ENCODE measurements around the gene ROGDI. TPM values are rescaled to one million over a fixed set of nuclear protein-coding genes. Genes with fewer than 3 reads are reported as not detected.
A peak's percentile ranks its signal among the peaks of the same experiment; 100 is the strongest.

The ROGDI gene
- total and polyA plus RNA-seq, 9 of the 15 experiments (the other 6 are each of a cell fraction or from before 2014, with no cell fraction given) = 0.97 to 37.3 (median 16.5) TPM

GRCh38 chr16:4803898-4804762 is 1.7 kb upstream of the ROGDI start (continued):
- TF ChIP-seq E2F3 (CRISPR knock-in tag; IDR thresholded peaks at IDR 0.05) (no peak), ARNT (IDR thresholded peaks at IDR 0.05) (no peak), POLR2AphosphoS5 (IDR thresholded peaks at IDR 0.05; ENCODE audit: control insufficient read depth, insufficient read depth, low read depth, low read length) (peak; percentile 1; the same call in 1 of the 2 replicates), NR2F6 (CRISPR knock-in tag; IDR thresholded peaks at IDR 0.05) (no peak), PHTF2 (CRISPR knock-in tag; IDR thresholded peaks at IDR 0.05) (no peak), BRCA1 (IDR thresholded peaks at IDR 0.05) (no peak), BRCA1 (CRISPR knock-in tag; IDR thresholded peaks at IDR 0.05) (no peak), DACH1 (IDR thresholded peaks at IDR 0.05; ENCODE audit: partially characterized antibody) (no peak), TFAP4 (CRISPR knock-in tag; IDR thresholded peaks at IDR 0.05; ENCODE audit: borderline replicate concordance) (peak; percentile 45; the same call in 1 of the 2 replicates), KDM5B (IDR thresholded peaks at IDR 0.05; ENCODE audit: insufficient replicate concordance, low read depth, low read length) (no peak), ARHGAP35 (IDR thresholded peaks at IDR 0.05; ENCODE audit: partially characterized antibody) (no peak), ZNF12 (CRISPR knock-in tag; IDR thresholded peaks at IDR 0.05) (no peak), ZNF263 (CRISPR knock-in tag; IDR thresholded peaks at IDR 0.05; ENCODE audit: borderline replicate concordance) (peak; percentile 73), STAT5B (CRISPR knock-in tag; IDR thresholded peaks at IDR 0.05) (no peak), SMAD4 (CRISPR knock-in tag; conservative IDR thresholded peaks at IDR 0.05) (peak; percentile 64; the same call in 1 of the 2 replicates), ADNP (tag; IDR thresholded peaks at IDR 0.05) (no peak), UBTF (IDR thresholded peaks at IDR 0.05; ENCODE audit: borderline replicate concordance in 1 of 2, low read depth in 2 of 2, low read length in 2 of 2) (no peak), TBL1XR1 (IDR thresholded peaks at IDR 0.05; ENCODE audit: low read length in 2 of 2) (no peak), GATAD2A (IDR thresholded peaks at IDR 0.05) (no peak), FIP1L1 (IDR thresholded peaks at IDR 0.05; ENCODE audit: low read depth, low read length, poor library complexity, severe bottlenecking) (no peak)

Data from K562 (cell line).